Retina (tissue), 1 donor: ENCODE results near the gene TMEM72.
A peak's percentile ranks its signal among the peaks of the same experiment; 100 is the strongest.
"Not testable (repeated sequence)": the region's sequence is repeated elsewhere in the genome, so short reads cannot be mapped to it uniquely, and the experiment has no call there.

Experiments used
- DNase-seq: peaks from one replicate; pipeline ENCODE4 v3.0.0-alpha.2; 2016

Gene TMEM72

GRCh38 chr10:44911081-44911540 lies at the start of gene TMEM72:
Gene TMEM72 (plus strand): TSS chr10:44911337. CDS start chr10:44911513, 176 bp downstream.
- DNase-seq = peak; percentile 56

GRCh38 chr10:44862006-44862751 lies 49.0 kb upstream of the TMEM72 start:
- no peak for DNase-seq

- no peak for DNase-seq
Observed at GRCh38 chr10:44862924-44863323, 48.2 kb upstream of the TMEM72 start.

- no peak for DNase-seq
Observed at GRCh38 chr10:44863344-44864047, 47.6 kb upstream of the TMEM72 start.

- DNase-seq = no peak
Observed at GRCh38 chr10:44864051-44864450, 47.1 kb upstream of the TMEM72 start.

GRCh38 chr10:44864637-44865288 lies 46.4 kb upstream of the TMEM72 start:
- DNase-seq = peak; percentile 98

GRCh38 chr10:44865289-44865671 lies 45.9 kb upstream of the TMEM72 start:
- DNase-seq = no peak

- DNase-seq = not testable (repeated sequence)
Observed at GRCh38 chr10:44866367-44866766, 44.8 kb upstream of the TMEM72 start.

GRCh38 chr10:44870031-44870430 lies 41.1 kb upstream of the TMEM72 start:
- DNase-seq = no peak

GRCh38 chr10:44873160-44873559 lies 38.0 kb upstream of the TMEM72 start:
- no peak for DNase-seq

- no peak for DNase-seq
Observed at GRCh38 chr10:44874166-44874565, 37.0 kb upstream of the TMEM72 start.

GRCh38 chr10:44878706-44879530 lies 32.2 kb upstream of the TMEM72 start:
- DNase-seq = peak; percentile 87

GRCh38 chr10:44879531-44879899 lies 31.6 kb upstream of the TMEM72 start:
- no peak for DNase-seq

- no peak for DNase-seq
Observed at GRCh38 chr10:44880090-44880715, 30.9 kb upstream of the TMEM72 start.

- DNase-seq = no peak
Observed at GRCh38 chr10:44881649-44882048, 29.5 kb upstream of the TMEM72 start.

- no peak for DNase-seq
Observed at GRCh38 chr10:44882166-44882720, 28.9 kb upstream of the TMEM72 start.

GRCh38 chr10:44883593-44884331 lies 27.4 kb upstream of the TMEM72 start:
- no peak for DNase-seq

- DNase-seq = no peak
Observed at GRCh38 chr10:44885710-44886109, 25.4 kb upstream of the TMEM72 start.

GRCh38 chr10:44886966-44887365 lies 24.2 kb upstream of the TMEM72 start:
- DNase-seq = no peak

GRCh38 chr10:44888886-44889285 lies 22.3 kb upstream of the TMEM72 start:
- no peak for DNase-seq

- no peak for DNase-seq
Observed at GRCh38 chr10:44889834-44890233, 21.3 kb upstream of the TMEM72 start.
